HuH-7 (cell line): ENCODE data around the gene TENM4.

Source experiments
- DNase-seq: peaks from one replicate; pipeline ENCODE4 v3.0.0; 2011; ENCODE audit warnings: low spot score

The TENM4 gene

DNA sequence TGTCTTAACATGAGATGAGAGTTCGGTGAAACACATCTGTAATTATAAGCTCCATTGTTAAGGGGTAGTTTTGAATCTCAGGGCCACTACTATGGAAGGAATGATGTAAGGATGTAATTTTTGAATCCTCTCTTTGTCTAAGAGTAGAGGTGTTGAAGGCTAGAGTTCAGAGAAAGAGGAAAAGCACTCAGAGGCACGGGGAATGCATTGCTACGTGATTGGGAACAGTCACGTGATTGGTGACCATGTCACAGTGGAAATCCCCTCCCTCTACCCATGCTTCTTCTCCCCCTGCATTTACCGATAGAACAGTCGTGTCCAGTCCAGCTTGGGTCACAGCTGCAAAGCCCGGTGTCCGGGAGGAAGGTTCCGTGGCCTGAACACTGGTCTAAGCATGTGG is 635.8 kb downstream of the TENM4 start:
- DNase-seq = no peak

GRCh38 chr11:78803995-78804394 is 636.8 kb downstream of the TENM4 start:
- DNase-seq = no peak

DNA sequence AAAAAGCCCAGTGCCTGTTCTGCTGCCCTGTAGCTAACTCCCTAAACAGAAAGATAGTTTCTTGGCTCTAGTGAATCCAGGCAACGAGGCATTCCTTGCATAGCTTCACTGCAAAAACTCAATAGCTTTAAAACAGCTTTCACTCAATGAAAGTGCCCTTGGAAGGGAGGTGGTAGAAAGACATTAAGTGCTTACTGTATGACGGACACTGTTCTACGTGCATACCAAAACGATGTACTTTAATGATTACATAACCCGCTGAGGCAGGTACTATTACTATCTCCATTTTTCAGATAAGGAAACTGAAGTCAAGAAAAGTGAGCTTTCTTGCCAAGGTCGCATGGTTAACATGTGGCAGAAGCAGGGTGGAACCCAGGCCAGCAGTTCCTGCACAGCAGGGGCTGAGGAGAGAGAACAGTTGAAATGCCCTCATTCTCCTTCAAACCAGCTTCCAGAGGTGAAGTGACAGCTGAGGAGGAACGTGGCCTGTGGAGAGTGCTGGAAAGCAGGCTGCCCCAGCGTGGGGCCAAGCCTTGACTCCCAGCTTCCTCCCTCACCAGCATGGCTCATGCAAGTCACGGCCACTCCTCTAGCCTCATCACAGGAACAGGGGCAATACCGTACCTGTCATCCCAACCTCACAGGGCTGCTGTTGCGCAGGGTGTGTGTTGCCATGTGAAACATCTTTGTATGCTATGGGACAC is 638.6 kb downstream of the TENM4 start:
- no peak for DNase-seq

DNA sequence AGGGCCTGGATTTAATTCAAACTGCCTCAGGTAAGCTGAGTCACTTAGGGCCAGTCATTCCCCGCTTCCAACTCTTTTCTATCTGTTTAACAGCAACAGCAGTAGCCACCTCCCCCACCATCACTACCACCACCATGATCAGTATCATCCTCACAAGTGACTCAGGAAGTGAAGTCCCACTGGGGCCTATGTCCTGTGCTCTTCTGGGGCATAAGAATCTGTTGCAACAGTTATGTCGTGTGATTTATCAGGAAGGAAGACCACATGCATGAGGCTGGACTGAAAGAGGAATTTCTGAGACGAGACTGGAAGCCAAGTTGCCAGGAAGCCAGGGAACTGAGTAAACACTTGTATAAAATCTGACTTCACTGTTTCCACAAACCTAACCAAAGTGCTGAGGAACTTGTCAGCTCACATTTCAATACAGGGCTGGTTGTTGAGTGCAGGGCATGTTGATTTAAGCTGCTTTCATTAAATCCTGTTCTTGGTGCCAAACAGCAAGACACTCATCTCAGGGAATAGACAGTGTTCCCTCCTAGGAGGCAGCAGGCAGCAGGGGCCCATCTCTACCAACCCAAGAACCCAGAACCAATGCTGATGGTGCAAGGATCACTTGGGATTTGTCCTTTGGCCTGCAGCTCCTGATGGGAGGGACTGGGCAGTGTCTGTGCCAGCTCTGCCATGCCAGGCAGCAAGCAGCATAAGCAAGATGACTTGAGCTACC is 639.5 kb downstream of the TENM4 start:
- DNase-seq = no peak

GRCh38 chr11:78800756-78801155 is 640.1 kb downstream of the TENM4 start:
- no peak for DNase-seq

GRCh38 chr11:78800096-78800690 is 640.6 kb downstream of the TENM4 start:
- no peak for DNase-seq

- DNase-seq = peak; percentile 58
These were observed 642.2 kb downstream of the TENM4 start for GRCh38 chr11:78798663-78799062.

GRCh38 chr11:78797559-78797958 is 643.3 kb downstream of the TENM4 start:
- DNase-seq = no peak

- DNase-seq = no peak
These were observed 643.9 kb downstream of the TENM4 start for GRCh38 chr11:78796956-78797355.

DNA sequence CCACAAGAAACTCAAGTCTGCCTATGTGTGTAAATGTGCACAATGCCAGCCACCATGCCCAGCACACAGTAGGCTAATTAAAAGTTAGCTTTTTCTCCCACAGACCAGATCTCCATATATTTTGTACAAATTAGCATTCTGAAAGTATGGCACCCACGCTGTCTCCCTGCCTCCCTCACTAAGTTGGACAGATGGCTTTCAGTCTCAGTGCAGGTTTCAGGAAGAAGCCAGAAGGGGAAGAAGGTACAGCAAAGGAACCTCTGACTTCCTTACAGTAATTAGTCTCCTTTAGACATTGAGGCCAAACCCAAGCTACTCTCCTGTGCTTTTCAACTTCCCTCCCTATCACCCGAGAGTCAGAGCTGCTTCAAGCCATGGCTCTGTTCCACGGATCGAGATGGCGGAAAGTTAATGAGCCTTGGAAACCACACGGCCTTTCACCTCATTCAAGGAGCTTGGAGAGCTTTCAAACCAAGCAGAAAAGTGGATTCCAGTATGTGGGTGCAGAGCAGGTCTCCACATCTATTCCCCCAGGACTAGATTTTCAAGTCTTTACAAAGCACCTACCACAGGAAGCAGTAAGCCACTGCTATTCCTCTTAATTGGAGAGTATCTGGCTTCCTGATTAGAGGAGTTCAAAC is 645.1 kb downstream of the TENM4 start:
- no peak for DNase-seq

GRCh38 chr11:78791964-78792363 is 648.9 kb downstream of the TENM4 start:
- no peak for DNase-seq

GRCh38 chr11:78791254-78791653 is 649.6 kb downstream of the TENM4 start:
- DNase-seq = no peak

GRCh38 chr11:78790784-78791183 is 650.0 kb downstream of the TENM4 start:
- no peak for DNase-seq

- DNase-seq = no peak
These were observed 651.5 kb downstream of the TENM4 start for GRCh38 chr11:78789375-78789774.

DNA sequence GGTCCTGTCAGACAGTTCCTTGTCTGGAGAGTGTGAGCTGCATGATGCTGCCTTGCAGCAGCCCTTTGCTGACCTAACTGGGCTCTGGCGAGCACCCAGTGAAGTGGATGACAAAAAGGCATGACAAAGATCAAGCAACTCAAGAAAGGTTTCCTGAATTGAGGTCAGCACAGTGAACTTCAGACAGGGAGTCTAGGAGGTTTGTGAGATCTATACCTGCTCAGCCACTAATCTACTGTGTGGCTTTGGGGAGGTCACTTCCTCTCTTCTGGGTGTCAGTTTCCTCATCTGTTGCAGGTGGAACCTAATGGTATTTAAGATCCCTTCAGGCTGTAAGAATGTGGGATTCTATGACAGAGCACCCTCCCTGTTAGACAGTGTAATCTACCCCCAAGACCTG is 652.3 kb downstream of the TENM4 start:
- no peak for DNase-seq

DNA sequence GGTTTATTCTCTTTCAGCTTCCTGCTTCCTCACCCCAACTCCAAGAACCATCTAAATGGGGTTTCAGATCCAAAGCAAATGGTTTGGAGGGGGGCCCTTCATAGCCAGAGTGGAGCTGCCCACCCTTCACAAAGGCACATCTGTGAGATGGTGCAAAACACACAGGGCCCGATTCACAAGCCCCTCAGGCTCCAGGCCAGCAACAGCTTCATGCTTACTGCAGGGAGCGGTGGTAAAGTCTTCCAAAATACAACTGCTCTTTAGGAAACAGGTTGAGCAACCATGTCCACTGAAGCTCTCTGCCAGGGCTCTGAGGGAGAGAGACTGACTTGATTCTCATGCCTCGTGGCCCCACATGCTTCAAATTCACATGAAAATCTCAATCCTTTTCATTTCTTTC is 653.1 kb downstream of the TENM4 start:
- no peak for DNase-seq

- no peak for DNase-seq
These were observed 654.1 kb downstream of the TENM4 start for GRCh38 chr11:78786746-78787145.

DNA sequence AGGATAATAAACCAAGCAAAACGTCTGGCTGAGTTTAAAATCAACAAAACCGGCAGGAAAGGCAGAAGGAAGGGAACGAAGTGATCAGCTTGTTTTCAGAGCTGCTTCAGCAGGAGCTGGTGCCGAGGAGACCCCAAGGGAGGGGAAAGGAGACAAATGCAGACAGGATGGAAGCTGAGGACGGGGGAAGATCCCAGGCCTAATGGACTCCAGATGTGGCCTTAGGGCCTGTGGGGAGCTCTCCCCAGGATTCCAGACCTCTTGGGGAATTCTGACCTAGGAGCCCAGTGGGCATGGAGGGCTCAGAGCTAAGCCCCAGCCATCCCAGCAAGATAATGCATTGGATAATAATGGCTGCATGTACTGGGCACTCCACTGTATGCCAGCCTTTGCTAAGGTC is 654.7 kb downstream of the TENM4 start:
- no peak for DNase-seq

DNA sequence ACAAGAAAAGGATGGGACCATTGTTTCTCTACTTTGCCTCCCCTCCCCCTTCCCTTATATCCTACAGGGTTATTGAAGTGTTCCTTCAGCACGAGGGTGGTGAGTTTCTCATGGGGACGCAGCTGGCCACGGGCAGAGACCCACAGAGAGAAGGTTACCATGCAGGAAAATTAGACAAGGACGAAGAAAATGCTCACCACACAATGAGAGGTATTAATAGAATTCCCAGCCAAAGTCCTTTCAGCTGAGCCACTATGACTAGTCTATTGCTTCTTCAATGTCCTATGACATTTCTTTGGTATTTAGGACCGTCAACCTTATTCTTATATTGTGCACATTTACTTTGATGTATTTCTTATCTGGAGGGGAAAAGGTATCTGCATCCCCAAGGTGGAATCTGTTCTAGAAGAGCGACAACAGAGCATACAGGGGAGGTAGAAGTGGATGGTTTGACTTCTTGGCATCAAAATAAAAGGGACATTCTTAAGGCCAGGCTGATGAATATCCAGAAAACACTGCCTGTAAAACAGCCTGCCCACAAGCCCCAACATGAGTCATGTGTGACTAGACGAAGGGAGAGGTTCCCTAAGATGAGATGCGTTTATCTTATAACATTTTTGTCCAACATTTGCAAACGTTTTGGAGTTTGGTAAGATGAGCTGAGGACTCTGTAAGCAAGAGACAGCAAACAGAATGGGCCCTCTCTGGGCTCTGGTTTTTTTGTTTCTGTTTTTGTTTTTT is 656.3 kb downstream of the TENM4 start:
- DNase-seq = no peak

- DNase-seq = no peak
These were observed 657.0 kb downstream of the TENM4 start for GRCh38 chr11:78783846-78784245.

- no peak for DNase-seq
These were observed 657.5 kb downstream of the TENM4 start for GRCh38 chr11:78783301-78783700.

DNA sequence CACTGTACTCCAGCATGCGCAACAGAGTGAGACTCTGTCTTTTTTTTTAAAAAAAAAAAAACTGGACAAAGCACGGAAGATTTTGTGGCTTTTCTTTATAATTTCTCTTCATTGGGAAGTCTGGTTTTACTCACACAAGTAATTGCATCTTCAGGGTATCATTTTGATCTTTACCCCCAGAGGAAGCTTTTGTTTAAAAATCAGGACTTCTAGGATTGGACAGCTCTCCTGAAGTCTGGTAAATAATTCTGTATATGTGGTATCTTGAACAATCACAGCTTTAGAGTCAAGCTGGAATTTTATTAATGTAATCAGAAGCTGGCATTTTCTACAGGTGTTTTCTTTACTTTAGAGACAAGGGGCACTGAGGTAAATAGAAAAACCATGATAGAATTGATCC is 658.1 kb downstream of the TENM4 start:
- DNase-seq = no peak
